Natural killer cell treated with Interleukin-12 subunit alpha and Interleukin-12 subunit beta and Interleukin-15 and Interleukin-18, amount 100 ng/mL, for 72 hours (primary cell): ENCODE measurements around the gene HIPK2. TPM values are rescaled to one million over a fixed set of nuclear protein-coding genes. Genes with fewer than 3 reads are reported as not detected.

Experiments
- ATAC-seq, 2 donors: fragments of 150-1000 bp; cut with Tn5 transposase in 1 of 2; sonication (Bioruptor Pico), chemical (Tn5 transposase) in 1 of 2; 2 replicates each; pipeline ENCODE4 v1.10.0; 2021
- DNase-seq: peaks from one replicate; pipeline ENCODE4 v3.0.0; 2022; ENCODE audit warnings: low spot score
- H3K27ac Mint-ChIP-seq, 2 donors: 1 replicate in 1 of 2; 2 replicates in 1 of 2; pipeline ENCODE4 v1.8.0; 2022; ENCODE audit warnings: mixed read lengths in 2 of 2, mild to moderate bottlenecking in 1 of 2, moderate library complexity in 1 of 2
- H3K27me3 Mint-ChIP-seq, 2 donors: 1 replicate in 1 of 2; 2 replicates in 1 of 2; pipeline ENCODE4 v1.8.0; 2022; ENCODE audit warnings: mixed read lengths in 2 of 2
- H3K36me3 Mint-ChIP-seq: one replicate; pipeline ENCODE4 v1.8.0; 2022; ENCODE audit warnings: mixed read lengths
- H3K4me1 Mint-ChIP-seq, 2 donors: 1 replicate in 1 of 2; 2 replicates in 1 of 2; pipeline ENCODE4 v1.8.0; 2022; ENCODE audit warnings: low read depth in 2 of 2, mixed read lengths in 2 of 2, mild to moderate bottlenecking in 1 of 2
- H3K4me3 Mint-ChIP-seq: one replicate; pipeline ENCODE4 v1.8.0; 2022; ENCODE audit warnings: mixed read lengths
- H3K9me3 Mint-ChIP-seq: 2 replicates; pipeline ENCODE4 v1.8.0; 2022; ENCODE audit warnings: mixed read lengths
- total RNA-seq, 2 donors: library from RNA; stranded (reverse); gene quantifications; one replicate each; pipeline ENCODE4 v1.2.3, GENCODE V29; 2022

The HIPK2 gene
- total RNA-seq, 2 donors from 2014 or later, result 152 to 245 TPM

DNA sequence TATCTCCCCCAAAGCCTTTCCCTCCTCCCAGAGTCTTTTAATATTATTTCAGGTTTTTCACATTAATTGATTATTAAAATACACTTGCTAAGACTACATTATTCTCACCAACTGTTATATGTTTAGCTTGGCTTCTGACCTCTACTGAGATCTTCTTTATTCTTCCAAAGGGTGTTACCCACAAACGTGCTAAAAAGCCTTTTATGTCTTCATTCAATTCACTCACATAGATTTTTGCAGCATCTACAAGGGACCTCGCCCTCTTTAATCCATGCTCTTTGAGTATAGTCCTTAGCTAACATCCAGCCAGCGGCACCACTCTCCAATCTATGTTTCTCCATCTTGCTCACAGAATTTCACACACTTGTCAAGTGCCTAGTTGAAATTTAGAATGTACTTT, 115.9 kb downstream of the HIPK2 start:
- Mint-ChIP-seq H3K9me3 (no peaks in the 10 kb centered on the region), H3K4me3 (peak overlapping the region; percentile 36), H3K27ac (peak overlapping the region; percentile 57 to 62), H3K4me1 (peaks cover 75 to 81% of the 10 kb centered on the region in 2 donors), H3K27me3 (no peaks in the 10 kb centered on the region), H3K36me3 (peaks cover 31% of the 10 kb centered on the region)
- DNase-seq, result no peak
- no peak for ATAC-seq

DNA sequence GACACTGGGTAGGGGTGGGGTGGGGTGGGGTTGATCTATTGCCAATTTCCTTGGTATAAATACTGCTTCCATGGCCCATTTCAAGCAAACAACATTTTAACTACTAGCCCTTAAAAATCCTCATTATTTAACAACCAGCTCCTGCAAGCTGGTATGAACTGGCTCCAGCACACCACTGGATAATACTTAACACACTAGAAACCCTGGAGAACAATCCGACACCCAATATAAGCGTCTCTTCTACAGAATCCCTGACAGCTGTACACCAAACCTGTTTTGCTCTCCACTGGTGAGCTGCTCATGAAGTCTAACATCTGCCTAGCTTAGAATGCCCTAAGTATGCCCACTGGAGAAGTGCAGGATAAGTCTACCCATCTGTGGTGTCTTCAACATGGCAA, 116.8 kb downstream of the HIPK2 start:
- DNase-seq (no peak), ATAC-seq (no peak)
- Mint-ChIP-seq H3K4me3 (peak overlapping the region; percentile 36), H3K4me1 (peaks cover 81 to 87% of the 10 kb centered on the region in 2 donors), H3K27me3 (no peaks in the 10 kb centered on the region), H3K9me3 (peaks cover 5% of the 10 kb centered on the region), H3K27ac (peak overlapping the region; percentile 57 to 62), H3K36me3 (peaks cover 30% of the 10 kb centered on the region)

DNA sequence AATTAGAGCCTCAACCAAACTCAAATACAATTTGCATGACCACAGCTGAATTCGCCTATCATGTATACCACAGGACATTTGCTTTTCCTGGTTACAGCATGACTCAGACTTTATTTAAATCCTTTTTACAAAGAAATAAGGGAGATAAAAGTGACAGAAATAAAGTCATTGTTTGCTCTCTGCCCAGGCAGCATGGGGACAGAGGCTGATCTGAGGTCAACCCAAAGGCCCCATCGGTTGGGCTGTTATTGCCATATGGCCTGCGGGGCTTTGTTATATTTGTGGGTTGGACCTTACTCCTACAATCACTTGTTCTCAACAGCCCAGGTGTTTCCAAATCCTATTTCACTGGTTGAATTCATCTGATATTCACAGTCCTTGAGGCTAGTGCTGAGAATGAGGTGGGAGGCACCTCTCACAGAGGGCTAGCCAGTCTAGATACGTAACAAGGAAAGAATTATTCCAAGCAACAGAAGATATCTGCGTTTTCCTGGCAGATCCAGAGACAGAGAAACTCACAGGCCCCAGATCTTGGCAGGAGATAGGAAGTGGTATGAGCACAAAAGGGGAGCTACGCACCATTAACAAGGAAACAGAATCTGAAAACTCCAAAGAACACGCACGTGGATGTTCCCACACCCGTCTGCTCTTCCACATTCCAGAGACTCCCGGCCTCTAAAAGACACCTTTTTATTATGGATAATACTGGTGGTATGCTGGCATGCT, 117.3 kb downstream of the HIPK2 start:
- Mint-ChIP-seq H3K9me3 (peaks cover 5% of the 10 kb centered on the region), H3K4me3 (no peak overlapping the region), H3K4me1 (peaks cover 81 to 87% of the 10 kb centered on the region in 2 donors), H3K36me3 (peaks cover 25% of the 10 kb centered on the region), H3K27me3 (no peaks in the 10 kb centered on the region), H3K27ac (peak overlapping the region; percentile 46 to 68)
- DNase-seq (no peak), ATAC-seq (no peak)

GRCh38 chr7:139659922-139660316, 117.9 kb downstream of the HIPK2 start:
- no peak for DNase-seq
- peak overlapping the region; percentile 46 to 68 for H3K27ac Mint-ChIP-seq
- peaks cover 22% of the 10 kb centered on the region for H3K36me3 Mint-ChIP-seq
- no peaks in the 10 kb centered on the region for H3K27me3 Mint-ChIP-seq
- peaks cover 83 to 87% of the 10 kb centered on the region in 2 donors for H3K4me1 Mint-ChIP-seq
- peaks cover 5% of the 10 kb centered on the region for H3K9me3 Mint-ChIP-seq
- H3K4me3 Mint-ChIP-seq, result no peak overlapping the region
- no peak for ATAC-seq

GRCh38 chr7:139658908-139659675, 118.7 kb downstream of the HIPK2 start:
- Mint-ChIP-seq H3K36me3 (peaks cover 17% of the 10 kb centered on the region), H3K4me1 (peaks cover 83% of the 10 kb centered on the region in 2 donors), H3K9me3 (peaks cover 5% of the 10 kb centered on the region)

DNA sequence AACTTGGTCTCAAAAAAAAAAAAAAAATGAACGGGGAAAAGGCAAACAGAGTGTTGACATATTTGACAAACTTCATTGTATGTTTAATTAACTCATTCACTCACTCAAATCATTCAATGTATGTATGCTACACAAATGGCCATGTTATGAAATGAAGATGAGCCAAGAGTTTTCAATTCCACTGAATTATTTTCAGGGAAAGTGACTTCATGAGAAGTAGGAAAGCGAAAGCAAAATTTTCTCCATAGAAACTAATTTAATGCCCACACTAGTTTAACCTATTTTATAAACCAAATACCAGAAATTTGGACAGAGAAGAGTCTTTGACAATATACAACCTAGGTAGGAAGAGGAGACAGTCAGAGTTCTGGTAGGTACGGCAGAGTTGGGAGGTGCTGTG, 119.5 kb downstream of the HIPK2 start:
- Mint-ChIP-seq H3K27ac (peak overlapping the region; percentile 33 to 68), H3K36me3 (peaks cover 17% of the 10 kb centered on the region), H3K27me3 (no peaks in the 10 kb centered on the region), H3K4me3 (no peak overlapping the region), H3K4me1 (peaks cover 76 to 79% of the 10 kb centered on the region in 2 donors), H3K9me3 (peaks cover 5% of the 10 kb centered on the region)
- no peak for ATAC-seq
- DNase-seq, result no peak

More at GRCh38 chr7:139658908-139659675, 118.7 kb downstream of the HIPK2 start:
- no peak for DNase-seq
- Mint-ChIP-seq H3K27ac (peak overlapping the region; percentile 46 to 68), H3K4me3 (no peak overlapping the region), H3K27me3 (no peaks in the 10 kb centered on the region)
- ATAC-seq, result no peak

DNA sequence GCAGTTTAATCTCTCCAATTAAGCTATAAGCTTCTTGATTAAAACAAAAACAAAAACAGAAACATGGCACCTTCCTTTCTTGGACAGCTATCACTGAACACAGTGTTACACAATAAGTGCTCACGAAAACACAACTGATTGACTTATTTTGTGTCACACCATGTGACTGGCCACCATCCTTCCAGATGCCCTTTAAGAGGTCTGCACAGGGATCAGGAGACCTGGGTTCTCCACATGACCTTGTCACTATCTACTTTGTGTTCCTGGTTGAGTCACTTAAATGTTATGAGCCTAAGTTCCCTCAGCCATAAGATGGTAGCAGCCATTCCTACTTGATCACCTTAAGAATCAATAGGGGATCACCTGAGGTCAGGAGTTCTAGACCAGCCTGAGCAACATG, 120.1 kb downstream of the HIPK2 start:
- peaks cover 70 to 74% of the 10 kb centered on the region in 2 donors for H3K4me1 Mint-ChIP-seq
- H3K36me3 Mint-ChIP-seq, result peaks cover 17% of the 10 kb centered on the region
- H3K9me3 Mint-ChIP-seq, result peaks cover 5% of the 10 kb centered on the region
- no peak overlapping the region for H3K4me3 Mint-ChIP-seq
- DNase-seq, result no peak
- no peaks in the 10 kb centered on the region for H3K27me3 Mint-ChIP-seq
- peak overlapping the region; percentile 33 to 68 for H3K27ac Mint-ChIP-seq
- no peak for ATAC-seq

- no peak for ATAC-seq
- Mint-ChIP-seq H3K36me3 (peaks cover 9% of the 10 kb centered on the region), H3K27ac (peak overlapping the region; percentile 31 to 68), H3K4me3 (no peak overlapping the region), H3K4me1 (peaks cover 71% of the 10 kb centered on the region in 2 donors), H3K27me3 (no peaks in the 10 kb centered on the region), H3K9me3 (peaks cover 5% of the 10 kb centered on the region)
- no peak for DNase-seq
Observed at GRCh38 chr7:139656387-139656786, 121.4 kb downstream of the HIPK2 start.

DNA sequence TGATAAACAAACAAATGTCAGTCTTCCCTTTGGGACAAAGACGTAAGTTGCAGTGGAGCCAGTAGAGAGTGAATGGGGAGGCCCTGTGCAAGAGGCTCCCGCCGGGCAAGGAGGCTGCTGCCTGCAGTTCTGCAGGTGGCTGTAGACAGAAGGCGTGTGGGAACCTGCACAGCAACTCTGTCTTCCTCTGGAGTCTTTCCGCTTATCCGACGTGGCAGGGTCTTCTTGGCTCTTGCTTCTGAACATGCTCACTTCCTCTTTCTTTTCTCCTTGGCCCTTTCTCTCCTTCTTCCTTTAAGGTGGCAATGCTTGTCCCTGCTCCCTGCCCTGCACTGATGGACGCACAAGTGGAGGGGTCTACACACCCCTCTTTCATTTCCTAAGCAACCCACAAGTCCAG, 122.5 kb downstream of the HIPK2 start:
- Mint-ChIP-seq H3K4me1 (peaks cover 73 to 74% of the 10 kb centered on the region in 2 donors), H3K4me3 (no peak overlapping the region), H3K27me3 (no peaks in the 10 kb centered on the region), H3K9me3 (peaks cover 5% of the 10 kb centered on the region), H3K27ac (peak overlapping the region; percentile 31 to 68), H3K36me3 (peaks cover 6% of the 10 kb centered on the region)
- ATAC-seq, result no peak
- no peak for DNase-seq

DNA sequence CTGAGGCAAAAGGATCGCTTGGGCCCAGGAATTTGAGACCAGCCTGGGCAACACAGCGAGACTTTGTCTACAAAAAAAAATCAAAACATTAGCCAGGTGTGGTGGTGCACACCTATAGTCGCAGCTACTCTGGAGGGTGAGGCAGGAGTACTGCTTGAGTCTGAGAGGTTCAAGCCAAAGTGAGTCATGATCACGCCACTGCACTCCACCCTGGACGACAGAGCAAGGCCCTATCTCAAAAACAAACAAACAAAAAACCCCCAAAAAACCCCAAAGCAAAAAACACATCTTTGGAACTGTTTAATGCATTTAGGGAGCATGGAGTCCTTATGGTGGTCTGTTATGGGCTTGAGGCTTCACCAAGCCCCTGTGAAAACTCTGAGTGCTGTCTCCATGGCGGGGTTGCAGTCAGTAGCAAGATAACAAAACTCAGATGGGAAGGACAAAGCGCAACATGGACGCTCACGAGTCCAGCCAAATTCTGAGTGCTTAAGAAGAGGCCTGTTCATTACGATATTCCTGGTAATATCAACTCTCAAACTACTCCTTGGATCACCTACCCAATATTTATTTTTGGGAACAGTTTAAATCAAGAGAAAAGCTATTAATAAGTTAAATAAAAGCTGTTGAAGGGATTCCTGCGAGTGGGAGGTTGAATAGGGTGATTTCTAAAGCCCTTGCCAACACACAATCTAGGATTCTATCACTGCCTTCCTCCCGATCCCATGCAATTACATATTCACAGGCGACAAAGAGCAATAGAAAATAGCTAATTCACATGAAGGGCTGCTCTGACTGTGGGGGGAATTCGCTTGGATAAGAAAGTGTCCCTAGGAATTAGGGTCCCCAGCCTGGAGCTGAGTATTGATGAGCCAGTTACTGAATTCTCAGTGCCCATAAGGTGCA, 123.3 kb downstream of the HIPK2 start:
- DNase-seq (no peak), ATAC-seq (peak; percentile 32 to 44)
- Mint-ChIP-seq H3K4me3 (no peak overlapping the region), H3K36me3 (peaks cover 6% of the 10 kb centered on the region), H3K9me3 (peaks cover 5% of the 10 kb centered on the region), H3K27me3 (no peaks in the 10 kb centered on the region), H3K4me1 (peaks cover 69 to 71% of the 10 kb centered on the region in 2 donors), H3K27ac (peak overlapping the region; percentile 31 to 68)

DNA sequence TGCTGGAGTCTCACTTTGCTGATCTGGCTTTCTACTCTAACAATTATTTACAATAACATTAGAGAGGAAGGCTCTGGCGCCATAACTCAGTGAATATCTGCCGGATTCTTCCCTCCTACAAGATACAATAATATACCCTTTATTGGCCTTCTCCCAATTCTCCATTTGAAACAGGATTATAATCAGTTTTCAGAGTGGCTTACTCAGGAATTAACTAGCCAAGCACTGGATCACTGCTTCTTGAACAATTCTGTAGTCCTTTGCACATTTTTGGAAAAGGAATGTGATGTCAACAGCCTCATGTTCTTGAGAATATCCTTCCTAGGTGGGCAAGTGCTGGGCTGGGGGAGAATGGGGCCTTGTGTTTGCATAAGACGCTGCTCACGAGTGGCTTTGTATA, 125.9 kb downstream of the HIPK2 start:
- no peak for ATAC-seq
- Mint-ChIP-seq H3K9me3 (peaks cover 5% of the 10 kb centered on the region), H3K4me3 (no peak overlapping the region), H3K27ac (peak overlapping the region in 1 of 2 donors; percentile 95), H3K36me3 (no peaks in the 10 kb centered on the region), H3K4me1 (peaks cover 72 to 74% of the 10 kb centered on the region in 2 donors), H3K27me3 (no peaks in the 10 kb centered on the region)
- no peak for DNase-seq

- no peak for ATAC-seq
- Mint-ChIP-seq H3K9me3 (peaks cover 1% of the 10 kb centered on the region), H3K36me3 (no peaks in the 10 kb centered on the region), H3K4me1 (peaks cover 71 to 75% of the 10 kb centered on the region in 2 donors), H3K27ac (peak overlapping the region; percentile 95 to 96), H3K4me3 (no peak overlapping the region), H3K27me3 (no peaks in the 10 kb centered on the region)
- no peak for DNase-seq
Observed at GRCh38 chr7:139651308-139651707, 126.5 kb downstream of the HIPK2 start.

DNA sequence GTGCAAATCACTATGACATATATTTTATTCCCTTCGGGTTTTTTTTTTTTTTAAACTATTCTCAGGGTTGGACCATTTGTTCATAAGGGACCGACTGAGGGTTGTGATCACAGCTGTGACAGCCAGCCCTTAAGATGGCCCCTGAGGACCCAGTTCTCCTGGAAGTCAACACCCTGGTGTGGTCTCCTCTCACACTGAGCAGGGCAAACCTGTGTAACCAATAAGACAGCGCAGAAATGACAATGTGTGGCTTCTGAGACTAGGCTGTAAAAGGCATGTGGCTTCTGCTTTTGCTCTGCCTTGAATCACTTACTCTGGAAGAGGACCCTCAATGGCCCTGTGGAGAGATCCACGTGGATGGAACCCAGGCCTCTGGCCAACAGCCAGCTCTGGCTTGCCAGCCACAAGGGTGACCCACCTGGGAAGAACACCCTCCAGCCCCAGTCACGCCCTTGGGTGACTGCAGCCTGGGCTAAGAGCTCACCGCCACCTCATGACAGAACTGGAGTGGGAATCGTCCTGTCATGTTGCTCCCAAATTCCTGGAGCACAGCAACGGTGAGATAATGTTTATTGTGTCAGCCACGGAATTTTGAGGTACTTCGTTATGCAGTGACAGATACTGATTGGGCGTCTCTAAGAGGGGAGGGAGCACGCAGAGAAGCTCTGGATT, 127.2 kb downstream of the HIPK2 start:
- ATAC-seq (peak in 1 of 2 donors; percentile 58), DNase-seq (no peak)
- H3K9me3 Mint-ChIP-seq, result no peaks in the 10 kb centered on the region
- H3K27me3 Mint-ChIP-seq, result no peaks in the 10 kb centered on the region
- H3K36me3 Mint-ChIP-seq, result no peaks in the 10 kb centered on the region
- H3K4me1 Mint-ChIP-seq, result peaks cover 70 to 72% of the 10 kb centered on the region in 2 donors
- H3K27ac Mint-ChIP-seq, result peak overlapping the region; percentile 95 to 96
- H3K4me3 Mint-ChIP-seq, result peak overlapping the region; percentile 34
